Activated naive CD8-positive, alpha-beta T cell treated with anti-CD3 and anti-CD28 coated beads, Interleukin-2, amount 10 ng/mL, durations not matched to agents 7 days and 5 days (primary cell): Measurements from ENCODE around the gene BAZ2B. TPM values are rescaled to one million over a fixed set of nuclear protein-coding genes. Genes with fewer than 3 reads are reported as not detected.

Experiments used
- ATAC-seq: fragments of 150-1000 bp; cut with Tn5 transposase; one replicate; pipeline ENCODE4 v1.10.0; 2021; ENCODE audit warnings: low read depth, moderate library complexity
- POLR2A ChIA-PET: fragments of 350-600 bp; sonication (Branson Sonifier 250); formaldehyde crosslinking; loops from one replicate; lab custom pipeline; 2021; ENCODE audit warnings: antibody characterized with exemption; lab: Charles Lee
- DNase-seq: peaks from one replicate; pipeline ENCODE4 v3.0.0; 2021
- H3K27ac Mint-ChIP-seq: one replicate; pipeline ENCODE4 v1.8.0; 2022; ENCODE audit warnings: mild to moderate bottlenecking, mixed read lengths
- H3K27me3 Mint-ChIP-seq: one replicate; pipeline ENCODE4 v1.8.0; 2022; ENCODE audit warnings: mild to moderate bottlenecking, moderate library complexity, mixed read lengths
- H3K36me3 Mint-ChIP-seq: one replicate; pipeline ENCODE4 v1.8.0; 2021; ENCODE audit warnings: mild to moderate bottlenecking, mixed read lengths
- H3K4me1 Mint-ChIP-seq: one replicate; pipeline ENCODE4 v1.8.0; 2021; ENCODE audit warnings: mixed read lengths
- H3K4me3 Mint-ChIP-seq: one replicate; pipeline ENCODE4 v1.8.0; 2022; ENCODE audit warnings: mild to moderate bottlenecking, moderate library complexity, mixed read lengths
- H3K9me3 Mint-ChIP-seq: one replicate; pipeline ENCODE4 v1.8.0; 2021; ENCODE audit warnings: mixed read lengths
- total RNA-seq, 2 experiments: library from RNA; stranded (reverse); gene quantifications; one replicate each; pipeline ENCODE4 v1.2.3, GENCODE V29; 2021

Gene BAZ2B
- total RNA-seq, 2 experiments from 2014 or later, result 27.7 to 31.9 TPM

DNA sequence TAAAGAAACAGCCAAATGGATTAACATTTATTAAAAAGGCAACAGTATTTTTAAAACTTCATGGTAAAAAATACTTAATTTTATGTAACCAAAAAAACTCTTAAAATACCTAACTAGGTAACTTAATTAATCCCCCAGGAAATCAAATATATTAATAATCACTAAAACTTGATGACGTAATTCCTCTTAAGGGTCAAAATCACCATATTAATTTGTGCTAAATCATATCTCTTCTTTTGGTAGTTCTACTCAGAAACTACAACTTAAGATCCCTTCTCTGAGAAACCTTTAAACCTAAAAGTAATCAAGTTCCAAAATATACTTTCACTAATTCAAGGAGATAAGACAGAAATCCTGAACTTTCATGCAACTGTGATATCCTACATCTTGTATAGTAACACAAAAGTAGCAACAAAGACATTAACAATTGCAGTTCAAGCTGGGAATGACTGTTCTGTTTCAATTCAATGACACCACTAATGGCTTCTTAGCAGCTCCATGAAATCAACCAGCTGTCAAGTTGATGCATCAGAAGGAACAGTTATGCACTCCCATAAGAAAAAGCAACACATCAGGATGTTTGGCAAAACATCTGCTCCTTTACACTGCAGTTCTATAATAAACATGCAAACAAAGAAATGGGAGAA, 4.0 kb downstream of the BAZ2B start:
- no peak overlapping the region for H3K4me3 Mint-ChIP-seq
- peaks cover 28% of the 10 kb centered on the region for H3K27me3 Mint-ChIP-seq
- no peak overlapping the region for H3K27ac Mint-ChIP-seq
- no peaks in the 10 kb centered on the region for H3K9me3 Mint-ChIP-seq
- ATAC-seq (no peak), DNase-seq (no peak)
- peaks cover 8% of the 10 kb centered on the region for H3K4me1 Mint-ChIP-seq
- no peaks in the 10 kb centered on the region for H3K36me3 Mint-ChIP-seq
- POLR2A ChIA-PET, result no interaction called here

- ATAC-seq (no peak), DNase-seq (no peak)
- Mint-ChIP-seq H3K27me3 (peaks cover 16% of the 10 kb centered on the region), H3K9me3 (no peaks in the 10 kb centered on the region), H3K4me1 (peaks cover 3% of the 10 kb centered on the region), H3K27ac (no peak overlapping the region), H3K36me3 (no peaks in the 10 kb centered on the region), H3K4me3 (no peak overlapping the region)
- POLR2A ChIA-PET, result no interaction called here
Measured at GRCh38 chr2:159609811-159610549, 6.4 kb downstream of the BAZ2B start.

GRCh38 chr2:159608723-159609308, 7.5 kb downstream of the BAZ2B start:
- H3K4me3 Mint-ChIP-seq, result no peak overlapping the region
- H3K27me3 Mint-ChIP-seq, result peaks cover 13% of the 10 kb centered on the region
- ATAC-seq (no peak), DNase-seq (no peak)
- H3K27ac Mint-ChIP-seq, result no peak overlapping the region
- H3K36me3 Mint-ChIP-seq, result no peaks in the 10 kb centered on the region
- no peaks in the 10 kb centered on the region for H3K4me1 Mint-ChIP-seq
- POLR2A ChIA-PET, result no interaction called here
- no peaks in the 10 kb centered on the region for H3K9me3 Mint-ChIP-seq

DNA sequence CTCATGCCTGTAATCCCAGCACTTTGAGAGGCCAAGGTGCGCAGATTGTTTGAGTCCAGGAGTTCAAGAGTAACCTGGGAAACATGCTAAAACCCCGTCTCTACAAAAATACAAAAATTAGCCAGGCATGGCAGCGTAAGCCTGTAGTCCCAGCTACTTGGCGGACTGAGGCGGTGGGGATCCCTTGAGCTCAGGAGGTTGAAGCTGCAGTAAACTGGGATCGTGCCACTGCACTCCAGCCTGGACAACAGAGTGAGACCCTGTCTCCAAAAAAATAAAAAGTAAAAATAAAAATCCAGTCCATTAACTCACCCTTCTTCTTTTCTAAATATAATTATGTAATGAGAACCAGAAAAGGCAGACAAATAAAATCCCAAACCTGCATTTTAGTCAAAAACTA, 8.2 kb downstream of the BAZ2B start:
- no peak for ATAC-seq
- no peak for DNase-seq
- Mint-ChIP-seq H3K27me3 (peaks cover 7% of the 10 kb centered on the region), H3K36me3 (no peaks in the 10 kb centered on the region), H3K4me1 (no peaks in the 10 kb centered on the region), H3K27ac (no peak overlapping the region), H3K4me3 (no peak overlapping the region), H3K9me3 (no peaks in the 10 kb centered on the region)
- POLR2A ChIA-PET, result no interaction called here

- H3K4me1 Mint-ChIP-seq, result no peaks in the 10 kb centered on the region
- H3K27ac Mint-ChIP-seq, result no peak overlapping the region
- no peak overlapping the region for H3K4me3 Mint-ChIP-seq
- ATAC-seq (no peak), DNase-seq (no peak)
- POLR2A ChIA-PET, result no interaction called here
- no peaks in the 10 kb centered on the region for H3K36me3 Mint-ChIP-seq
- peaks cover 3% of the 10 kb centered on the region for H3K27me3 Mint-ChIP-seq
- no peaks in the 10 kb centered on the region for H3K9me3 Mint-ChIP-seq
Measured at GRCh38 chr2:159606287-159606686, 10.1 kb downstream of the BAZ2B start.

DNA sequence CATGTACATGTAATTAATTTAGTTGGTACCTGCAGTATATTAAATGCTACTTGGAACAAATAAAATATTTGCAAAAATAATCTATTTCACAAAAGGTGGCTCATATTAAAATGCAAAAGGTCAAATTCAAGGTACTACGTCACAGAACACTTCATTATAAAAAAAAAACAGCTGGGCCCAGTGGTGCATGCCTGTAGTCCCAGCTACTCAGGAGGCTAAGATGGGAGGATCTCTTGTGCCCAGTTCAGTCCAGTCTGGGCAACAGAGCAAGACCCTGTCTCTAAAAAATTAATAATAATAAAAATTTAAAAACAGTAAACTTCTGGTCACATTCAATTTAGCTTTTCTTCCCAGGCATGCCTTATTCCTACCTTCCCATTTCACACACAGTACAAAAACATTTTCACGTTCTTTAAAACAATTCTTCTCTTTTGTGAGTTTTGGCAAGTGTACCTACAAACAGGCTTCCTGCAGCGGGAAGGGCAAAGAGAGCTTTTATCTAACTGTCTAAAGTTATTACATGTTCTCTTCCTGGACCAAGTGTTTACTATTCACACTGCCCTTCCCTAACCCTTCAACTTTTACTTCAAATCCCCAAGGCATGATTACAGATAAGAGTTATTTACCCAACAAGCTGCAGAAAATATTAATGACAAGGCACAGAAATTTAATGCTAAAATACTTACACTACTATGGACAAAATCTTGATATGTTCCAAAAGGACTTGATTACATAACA, 10.7 kb downstream of the BAZ2B start:
- POLR2A ChIA-PET, result no interaction called here
- no peaks in the 10 kb centered on the region for H3K4me1 Mint-ChIP-seq
- no peak overlapping the region for H3K27ac Mint-ChIP-seq
- no peak for ATAC-seq
- no peaks in the 10 kb centered on the region for H3K9me3 Mint-ChIP-seq
- no peak for DNase-seq
- H3K36me3 Mint-ChIP-seq, result no peaks in the 10 kb centered on the region
- H3K4me3 Mint-ChIP-seq, result no peak overlapping the region
- H3K27me3 Mint-ChIP-seq, result peaks cover 3% of the 10 kb centered on the region

- H3K9me3 Mint-ChIP-seq, result no peaks in the 10 kb centered on the region
- ATAC-seq, result no peak
- no peak overlapping the region for H3K4me3 Mint-ChIP-seq
- no peak overlapping the region for H3K27ac Mint-ChIP-seq
- no peaks in the 10 kb centered on the region for H3K36me3 Mint-ChIP-seq
- DNase-seq, result no peak
- H3K27me3 Mint-ChIP-seq, result peaks cover 3% of the 10 kb centered on the region
- no peaks in the 10 kb centered on the region for H3K4me1 Mint-ChIP-seq
- POLR2A ChIA-PET, result no interaction called here
Measured at GRCh38 chr2:159604159-159604558, 12.2 kb downstream of the BAZ2B start.

DNA sequence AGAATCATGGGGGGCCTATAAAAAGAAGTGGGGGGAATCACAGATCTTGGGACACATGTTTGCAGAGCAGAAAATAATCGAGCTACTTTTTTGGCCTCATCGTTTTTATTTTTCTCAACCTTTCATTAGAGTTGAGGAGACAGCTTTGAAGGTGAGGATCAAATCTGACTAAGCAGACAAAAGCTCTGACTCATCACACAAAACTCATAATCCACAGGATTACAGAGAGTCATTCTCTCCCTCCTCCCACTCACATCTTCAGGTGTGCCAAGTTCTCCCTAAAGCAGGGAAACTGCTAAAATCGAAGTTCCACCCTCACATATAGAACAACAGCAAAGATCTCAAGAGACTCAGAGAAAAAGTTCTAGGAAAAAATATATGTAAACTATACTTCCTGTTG, 15.6 kb downstream of the BAZ2B start:
- Mint-ChIP-seq H3K4me3 (no peak overlapping the region), H3K36me3 (no peaks in the 10 kb centered on the region), H3K27me3 (no peaks in the 10 kb centered on the region), H3K4me1 (no peaks in the 10 kb centered on the region), H3K27ac (no peak overlapping the region), H3K9me3 (no peaks in the 10 kb centered on the region)
- no peak for DNase-seq
- no peak for ATAC-seq
- POLR2A ChIA-PET, result no interaction called here

GRCh38 chr2:159595410-159596046, 20.8 kb downstream of the BAZ2B start:
- POLR2A ChIA-PET, result no interaction called here

GRCh38 chr2:159592441-159592840, 23.9 kb downstream of the BAZ2B start:
- Mint-ChIP-seq H3K36me3 (no peaks in the 10 kb centered on the region), H3K27me3 (no peaks in the 10 kb centered on the region), H3K4me1 (no peaks in the 10 kb centered on the region), H3K27ac (no peak overlapping the region), H3K9me3 (no peaks in the 10 kb centered on the region), H3K4me3 (no peak overlapping the region)
- ATAC-seq, result no peak
- no peak for DNase-seq
- POLR2A ChIA-PET, result no interaction called here

More at GRCh38 chr2:159595410-159596046, 20.8 kb downstream of the BAZ2B start:
- Mint-ChIP-seq H3K4me1 (no peaks in the 10 kb centered on the region), H3K27me3 (no peaks in the 10 kb centered on the region), H3K4me3 (no peak overlapping the region), H3K9me3 (no peaks in the 10 kb centered on the region), H3K36me3 (no peaks in the 10 kb centered on the region), H3K27ac (no peak overlapping the region)
- ATAC-seq (no peak), DNase-seq (no peak)

DNA sequence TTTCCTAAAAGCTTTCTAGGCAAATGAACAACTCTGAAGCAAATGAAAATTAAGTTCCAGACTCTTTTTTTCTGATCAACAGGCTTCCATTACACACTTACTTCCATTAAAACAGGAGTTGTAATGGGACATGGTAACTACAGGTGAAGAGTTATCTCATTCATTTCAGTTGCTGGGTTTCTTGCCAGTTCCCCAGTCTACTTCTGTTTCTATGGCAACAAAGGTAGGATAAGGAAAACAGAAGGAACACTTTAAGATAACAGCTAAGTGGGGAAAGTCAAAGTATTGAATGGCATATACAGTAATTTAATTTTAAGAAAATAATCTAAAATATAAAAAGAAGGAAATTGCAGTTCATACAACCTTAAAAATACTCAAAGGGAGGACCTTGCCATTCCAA, 25.1 kb downstream of the BAZ2B start:
- DNase-seq, result no peak
- no peak overlapping the region for H3K4me3 Mint-ChIP-seq
- POLR2A ChIA-PET, result no interaction called here
- H3K4me1 Mint-ChIP-seq, result no peaks in the 10 kb centered on the region
- no peak overlapping the region for H3K27ac Mint-ChIP-seq
- H3K9me3 Mint-ChIP-seq, result no peaks in the 10 kb centered on the region
- H3K27me3 Mint-ChIP-seq, result no peaks in the 10 kb centered on the region
- no peaks in the 10 kb centered on the region for H3K36me3 Mint-ChIP-seq
- ATAC-seq, result no peak

DNA sequence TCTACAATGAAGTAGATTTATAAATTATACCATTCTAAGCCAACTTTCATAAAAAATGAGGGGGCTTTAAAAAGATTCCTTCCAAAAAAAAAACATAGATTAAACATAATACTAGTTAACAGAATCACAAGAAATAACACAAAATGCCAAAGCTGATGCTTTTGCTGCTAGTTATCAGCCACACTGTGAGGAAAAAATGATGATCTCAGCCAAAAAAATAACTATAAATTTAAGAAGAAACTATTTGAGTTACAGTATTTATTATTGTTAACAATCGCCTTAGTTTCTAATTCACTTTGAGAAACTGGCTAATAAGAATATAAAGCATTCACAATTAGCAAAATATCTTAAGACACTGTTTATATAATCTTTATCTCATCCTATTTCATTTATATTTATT, 27.1 kb downstream of the BAZ2B start:
- Mint-ChIP-seq H3K4me1 (peaks cover 4% of the 10 kb centered on the region), H3K27ac (no peak overlapping the region), H3K9me3 (no peaks in the 10 kb centered on the region), H3K27me3 (no peaks in the 10 kb centered on the region), H3K4me3 (no peak overlapping the region), H3K36me3 (no peaks in the 10 kb centered on the region)
- ATAC-seq, result no peak
- POLR2A ChIA-PET, result no interaction called here
- no peak for DNase-seq

DNA sequence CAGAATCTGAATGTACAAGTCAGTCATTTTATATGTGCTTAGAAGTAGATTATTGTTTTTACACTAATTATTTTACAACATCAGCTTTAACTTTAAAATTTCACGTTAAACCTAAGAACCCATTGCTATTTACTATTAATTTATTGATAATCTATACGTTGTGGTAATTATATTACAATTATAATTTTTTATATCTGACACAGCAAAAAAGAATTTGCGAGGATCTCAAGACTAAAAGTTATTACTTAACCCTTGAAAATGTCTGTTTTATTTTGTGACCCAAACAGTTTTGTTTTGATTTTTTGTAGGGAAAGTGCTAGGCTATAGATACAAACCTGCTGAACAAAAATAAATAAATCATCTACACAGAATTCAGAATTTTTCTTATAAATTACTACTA, 30.3 kb downstream of the BAZ2B start:
- Mint-ChIP-seq H3K9me3 (no peaks in the 10 kb centered on the region), H3K27me3 (no peaks in the 10 kb centered on the region), H3K4me1 (peaks cover 4% of the 10 kb centered on the region), H3K27ac (no peak overlapping the region), H3K36me3 (no peaks in the 10 kb centered on the region), H3K4me3 (no peak overlapping the region)
- DNase-seq (no peak), ATAC-seq (no peak)
- POLR2A ChIA-PET, result no interaction called here
